NCI-H748 treated with DMSO at 0.1 percent for 48 hours (cell line): ENCODE measurements around the gene SLC51B.

Source experiments
- DNase-seq: peaks from one replicate; lab custom pipeline; 2025; lab: John Stamatoyannopoulos, UW

The SLC51B gene

DNA sequence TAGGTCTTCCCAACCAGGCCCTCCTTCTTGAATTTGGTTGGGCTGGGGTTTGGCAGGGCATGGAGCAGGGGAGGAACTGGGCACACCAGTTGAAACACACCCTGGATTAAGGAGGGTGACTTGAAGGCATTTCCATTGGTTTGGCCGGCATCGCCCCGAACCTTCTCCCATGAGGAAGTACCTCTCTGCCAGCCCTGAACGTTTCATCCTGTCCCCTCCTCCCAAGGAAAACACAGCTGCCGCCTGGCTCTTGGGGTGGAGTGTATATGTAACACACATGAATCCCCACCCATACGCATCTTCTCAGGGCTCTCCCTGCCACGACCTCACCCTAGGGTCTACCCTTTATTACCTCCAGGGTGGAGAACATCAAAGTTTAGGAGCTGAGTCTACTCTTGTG lies 55.3 kb downstream of the SLC51B start:
- DNase-seq, result no peak

DNA sequence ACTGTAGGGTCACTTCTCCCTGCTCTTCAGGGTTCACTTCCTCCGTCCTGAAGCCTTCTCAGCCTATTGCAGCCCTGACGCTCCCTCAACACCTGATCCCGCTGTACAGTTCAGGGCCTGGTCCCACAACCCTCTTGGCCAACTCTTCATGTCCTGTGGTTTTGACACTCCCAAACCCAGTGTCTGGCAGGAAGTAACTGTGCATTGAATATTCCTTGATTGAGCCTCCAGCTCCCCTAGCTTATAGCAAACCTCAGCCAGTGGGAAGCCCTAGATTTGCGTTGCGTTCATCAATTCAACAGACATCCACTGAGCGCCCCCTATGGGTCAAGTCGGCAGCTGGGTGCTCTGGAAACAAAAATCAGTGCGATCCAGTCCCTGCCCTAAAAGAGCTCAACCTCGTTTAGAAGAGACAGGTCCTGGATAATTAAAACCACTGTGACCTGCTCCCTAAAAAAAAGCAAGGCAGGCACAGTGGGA lies 56.3 kb downstream of the SLC51B start:
- DNase-seq, result no peak

DNA sequence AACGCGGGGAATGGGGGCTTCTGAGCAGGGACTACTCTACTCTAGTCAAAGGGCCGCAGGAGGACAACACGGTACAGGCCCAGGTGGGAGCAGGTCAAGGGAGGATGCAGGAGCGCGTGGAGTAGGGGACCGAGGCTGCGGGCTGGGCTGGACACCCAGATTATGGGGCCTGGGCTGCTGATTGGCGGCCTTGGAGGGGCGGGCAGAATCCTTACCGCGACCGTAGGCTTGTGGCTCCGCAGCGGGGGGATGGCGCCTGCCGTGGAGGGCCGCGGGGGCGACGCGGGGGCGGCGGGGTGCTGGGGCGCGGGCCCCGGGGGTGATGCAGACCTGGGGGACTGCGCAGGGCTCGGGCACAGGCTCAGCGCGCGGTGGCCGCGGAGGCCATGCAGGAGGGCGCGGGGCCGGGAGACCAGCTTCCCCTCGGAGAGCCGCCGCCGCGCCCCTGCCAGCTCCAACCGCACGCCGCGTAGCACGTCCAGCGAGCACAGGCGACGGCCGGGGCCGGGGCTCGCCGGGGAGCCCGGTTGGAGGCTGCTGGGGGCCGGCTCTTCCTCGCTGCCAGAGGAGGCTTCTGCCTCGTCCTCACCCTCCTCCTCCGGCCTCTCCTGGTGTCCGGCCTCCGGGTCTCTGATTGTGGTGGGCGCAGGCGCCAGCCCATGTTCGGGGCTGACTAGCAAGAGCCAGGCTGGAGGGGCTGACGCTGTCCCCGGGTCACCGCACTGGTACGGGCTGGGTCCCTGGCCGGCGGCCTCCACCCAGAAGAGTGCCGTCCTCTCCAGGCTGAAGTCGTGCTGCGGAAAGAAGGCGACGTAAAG lies 56.9 kb downstream of the SLC51B start:
- DNase-seq, result no peak

DNA sequence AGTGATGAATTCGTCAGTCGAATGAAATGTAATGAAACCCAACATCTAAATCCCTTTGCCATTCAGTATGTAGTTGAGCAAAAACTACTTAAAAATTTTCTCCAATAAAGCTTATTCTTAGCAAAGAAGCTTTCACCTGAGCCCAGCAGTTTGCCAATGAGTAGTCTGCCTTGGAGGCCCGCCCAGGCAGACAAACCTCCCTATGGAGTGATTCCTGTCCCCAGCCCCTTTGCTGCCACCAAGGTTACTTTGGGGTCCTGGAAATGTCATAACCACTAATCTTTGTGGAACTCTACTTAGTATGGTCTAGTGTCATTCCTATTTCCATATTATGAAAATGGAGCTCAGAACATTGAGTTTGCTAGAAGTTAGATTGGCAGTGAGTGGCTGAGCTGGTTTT lies 57.7 kb downstream of the SLC51B start:
- DNase-seq, result no peak
